Glomerular visceral epithelial cell (primary cell): ENCODE results near the gene DRD1.
"Not testable (repeated sequence)": the region's sequence is repeated elsewhere in the genome, so short reads cannot be mapped to it uniquely, and the experiment has no call there.

Source experiments
- DNase-seq: peaks from one replicate; pipeline ENCODE4 v3.0.0-alpha.2; 2016; ENCODE audit errors: extremely low spot score

DRD1 gene

DNA sequence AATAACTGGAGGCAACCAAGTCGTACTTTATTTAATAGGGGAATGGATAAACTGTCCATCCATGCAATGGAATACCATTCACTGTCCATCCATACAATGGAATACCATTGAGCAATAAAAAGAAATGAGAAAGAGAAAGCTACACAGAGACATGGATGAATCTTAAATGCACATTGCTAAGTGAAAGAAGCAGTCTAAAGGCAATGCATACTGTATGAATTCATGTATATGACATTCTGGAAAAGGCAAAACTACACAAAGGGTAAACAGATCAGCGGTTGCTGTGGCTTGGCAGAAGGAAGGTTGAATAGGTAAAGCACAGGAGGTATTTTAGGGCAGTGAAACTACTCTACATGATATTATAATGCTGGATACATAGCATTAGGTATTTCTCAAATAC, 16.2 kb downstream of the DRD1 start:
- DNase-seq = no peak

DNA sequence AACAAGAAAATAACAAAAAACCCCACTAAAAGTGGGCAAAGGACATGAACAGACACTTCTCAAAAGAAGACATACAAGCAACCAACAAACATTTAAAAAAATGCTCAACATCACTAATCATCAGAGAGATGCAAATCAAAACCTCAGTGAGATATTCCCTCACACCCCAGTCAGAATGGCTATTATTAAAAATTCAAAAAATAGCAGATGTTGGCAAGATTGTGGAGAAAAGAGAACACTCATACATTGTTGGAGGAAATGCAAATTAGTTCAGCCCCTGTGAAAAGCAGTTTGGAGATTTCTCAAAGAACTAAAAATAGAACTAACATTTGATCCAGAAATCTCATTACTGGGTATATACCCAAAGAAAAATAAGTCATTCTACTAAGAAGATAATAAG, 19.4 kb downstream of the DRD1 start:
- DNase-seq = not testable (repeated sequence)

DNA sequence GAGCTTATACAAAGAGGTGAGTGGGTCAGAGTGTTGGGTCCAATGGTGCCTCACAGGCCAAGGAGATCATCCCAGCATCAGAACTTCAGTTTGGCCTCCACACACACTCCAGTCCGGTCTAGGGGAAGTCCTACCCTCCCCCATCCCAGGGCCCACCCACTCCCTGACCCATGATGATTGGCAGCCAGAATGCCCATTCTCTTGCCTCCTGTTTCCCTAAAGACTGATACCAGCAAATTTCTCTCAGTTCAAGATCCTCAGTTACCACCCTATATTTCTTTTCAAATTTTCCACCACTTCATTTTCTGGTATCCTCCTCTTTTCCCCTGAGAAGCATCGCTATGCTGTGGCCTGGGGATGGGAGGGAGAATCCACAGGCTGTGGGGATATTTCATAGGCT, 21.9 kb downstream of the DRD1 start:
- DNase-seq = no peak

DNA sequence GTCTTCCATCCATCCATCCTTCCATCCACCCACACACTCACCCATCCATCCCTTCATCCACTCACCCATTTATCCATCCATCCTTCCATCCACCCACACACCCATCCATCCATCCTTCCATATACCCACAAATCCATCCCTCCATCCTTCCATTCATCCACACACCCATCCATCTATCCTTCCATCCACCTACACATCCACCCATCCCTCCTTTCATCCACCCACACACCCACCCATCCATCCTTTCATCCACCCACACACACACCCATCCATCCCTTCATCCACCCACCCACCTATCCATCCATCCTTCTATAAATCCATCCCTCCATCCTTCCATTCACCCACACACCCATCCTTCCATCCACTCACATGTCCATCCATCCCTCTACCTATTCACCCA, 23.6 kb downstream of the DRD1 start:
- no peak for DNase-seq

DNA sequence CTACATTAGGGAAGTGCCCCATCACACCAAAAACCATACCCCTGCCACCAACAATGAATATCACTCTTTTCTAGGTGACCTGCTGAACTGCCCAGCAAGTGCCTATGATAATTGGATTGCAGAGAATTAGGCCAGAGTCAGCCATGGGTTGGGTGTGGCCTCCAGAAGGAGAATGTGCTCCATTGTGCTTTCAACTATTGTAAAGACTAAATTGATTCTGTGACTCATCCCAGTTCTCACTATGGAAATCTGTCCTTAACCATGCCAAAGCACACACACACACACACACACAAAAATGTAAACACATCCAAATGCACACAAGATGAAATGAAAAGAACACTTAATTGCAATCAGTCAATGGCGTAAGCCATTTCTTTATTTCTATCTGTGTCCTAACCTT, 25.7 kb downstream of the DRD1 start:
- no peak for DNase-seq

DNA sequence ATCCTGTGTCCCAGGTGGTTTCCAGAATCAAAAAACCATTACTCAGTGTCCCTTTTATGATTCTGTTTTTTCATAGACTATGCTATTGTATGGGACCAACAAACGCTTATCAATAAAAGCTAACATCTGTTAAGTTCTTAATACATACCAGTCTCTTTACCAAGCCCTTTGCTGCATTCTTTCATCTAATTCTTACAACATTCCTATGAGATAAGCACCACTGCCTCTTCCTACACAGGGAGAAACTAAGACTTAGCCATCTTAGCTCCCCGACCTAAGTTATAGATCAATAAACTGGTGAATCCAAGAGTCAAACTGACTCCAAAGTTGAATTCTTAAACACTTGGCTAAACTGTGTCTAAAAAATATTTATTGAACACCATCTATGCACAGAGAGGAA, 26.6 kb downstream of the DRD1 start:
- no peak for DNase-seq

DNA sequence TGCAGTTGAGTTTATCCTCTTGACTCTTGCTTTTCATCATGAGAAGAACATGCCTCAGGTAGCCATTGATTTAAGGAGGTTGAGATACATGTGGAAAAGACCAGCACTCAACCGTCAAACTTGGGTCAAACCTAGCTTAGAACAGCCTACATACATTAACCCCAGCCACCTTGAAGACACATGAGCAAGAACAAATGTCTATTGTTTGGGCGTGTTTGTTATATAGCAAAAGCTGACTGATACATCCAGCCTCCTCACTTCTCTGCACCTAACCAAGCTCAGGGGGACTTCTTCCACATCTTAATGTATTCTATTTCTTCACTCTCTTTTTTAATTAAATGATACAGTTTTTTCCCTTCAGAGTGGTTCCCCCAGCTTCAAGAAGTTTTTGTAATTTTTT, 28.7 kb downstream of the DRD1 start:
- DNase-seq = no peak

DNA sequence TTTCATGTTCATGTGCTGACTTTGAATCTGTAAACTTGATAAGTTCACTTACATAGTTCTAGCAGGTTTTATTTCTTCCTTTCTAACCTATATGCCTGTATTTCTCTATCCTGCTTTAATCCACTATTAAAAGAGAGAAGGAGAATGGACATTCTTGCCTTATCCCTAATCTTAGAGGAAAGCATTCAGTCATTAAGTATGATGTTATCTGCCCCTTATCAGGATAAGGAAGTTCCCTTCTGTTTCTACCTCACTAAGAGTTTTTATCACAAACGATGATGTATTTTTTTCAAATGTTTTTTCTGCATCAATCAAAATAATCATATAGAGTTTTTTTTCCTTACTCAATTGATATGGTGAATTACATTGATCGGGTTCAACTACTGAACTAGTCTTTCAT, 33.1 kb downstream of the DRD1 start:
- DNase-seq = no peak

DNA sequence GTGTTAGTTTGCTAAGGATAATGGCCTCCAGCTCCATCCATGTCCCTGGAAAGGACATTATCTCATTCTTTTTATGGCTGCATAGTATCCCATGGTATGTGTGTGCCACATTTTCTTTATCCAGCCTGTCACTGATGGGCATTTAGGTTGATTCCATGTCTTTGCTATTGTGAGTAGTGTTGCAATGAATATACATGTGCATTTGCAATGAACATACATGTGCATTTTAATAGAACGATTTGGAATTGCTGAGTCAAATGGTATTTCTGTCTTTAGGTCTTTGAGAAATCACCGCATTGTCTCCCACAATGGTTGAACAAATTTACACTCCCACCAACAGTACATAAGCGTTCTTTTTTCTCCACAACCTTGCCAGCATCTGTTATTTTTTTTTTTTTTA, 37.7 kb downstream of the DRD1 start:
- no peak for DNase-seq

DNA sequence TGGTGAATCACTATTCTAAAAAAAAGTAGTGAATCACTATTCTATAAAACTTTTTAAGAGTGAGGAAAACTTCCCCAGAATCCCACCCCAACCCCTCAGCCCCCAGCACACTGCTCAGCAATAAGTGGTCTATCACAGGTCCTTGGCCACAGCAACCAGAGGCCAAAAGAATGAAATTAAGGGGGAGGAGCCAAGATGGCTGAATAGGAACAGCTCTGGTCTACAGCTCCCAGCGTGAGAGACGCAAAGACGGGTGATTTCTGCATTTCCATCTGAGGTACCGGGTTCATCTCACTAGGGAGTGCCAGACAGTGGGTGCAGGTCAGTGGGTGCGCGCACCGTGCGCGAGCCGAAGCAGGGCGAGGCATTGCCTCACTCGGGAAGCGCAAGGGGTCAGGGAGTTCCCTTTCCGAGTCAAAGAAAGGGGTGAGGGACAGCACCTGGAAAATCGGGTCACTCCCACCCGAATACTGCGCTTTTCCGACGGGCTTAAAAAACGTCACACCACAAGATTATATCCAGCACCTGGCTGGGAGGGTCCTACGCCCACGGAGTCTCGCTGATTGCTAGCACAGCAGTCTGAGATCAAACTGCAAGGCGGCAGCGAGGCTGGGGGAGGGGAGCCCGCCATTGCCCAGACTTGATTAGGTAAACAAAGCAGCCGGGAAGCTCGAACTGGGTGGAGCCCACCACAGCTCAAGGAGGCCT, 46.2 kb downstream of the DRD1 start:
- not testable (repeated sequence) for DNase-seq

DNA sequence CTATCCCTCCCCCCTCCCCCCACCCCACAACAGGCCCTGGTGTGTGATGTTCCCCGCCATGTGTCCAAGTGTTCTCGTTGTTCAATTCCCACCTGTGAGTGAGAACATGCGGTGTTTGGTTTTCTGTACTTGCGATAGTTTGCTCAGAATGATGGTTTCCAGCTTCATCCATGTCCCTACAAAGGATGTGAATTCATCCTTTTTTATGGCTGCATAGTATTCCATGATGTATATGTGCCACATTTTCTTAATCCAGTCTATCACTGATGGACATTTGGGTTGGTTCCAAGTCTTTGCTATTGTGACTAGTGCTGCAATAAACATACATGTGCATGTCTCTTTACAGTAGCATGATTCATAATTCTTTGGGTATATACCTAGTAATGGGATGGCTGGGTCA, 48.6 kb downstream of the DRD1 start:
- DNase-seq = not testable (repeated sequence)

DNA sequence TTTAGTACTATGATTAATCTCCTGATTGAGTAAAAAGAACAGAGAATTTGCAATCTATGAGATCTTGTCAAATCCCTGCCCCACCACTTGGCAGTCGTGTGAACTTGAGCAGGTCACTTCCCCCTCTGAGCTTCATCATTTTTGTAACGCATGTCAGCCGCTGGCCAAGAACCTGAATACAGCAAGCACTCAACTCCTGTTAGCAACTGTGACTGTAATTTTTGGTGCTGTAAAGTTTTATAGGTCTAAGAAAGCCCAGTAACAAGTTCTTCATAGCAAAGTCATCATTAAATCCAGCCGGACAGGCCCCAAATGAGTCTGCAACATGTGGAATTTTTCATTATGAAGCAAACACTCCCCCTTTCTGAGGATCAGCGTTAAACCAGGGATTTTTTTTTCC, 49.4 kb downstream of the DRD1 start:
- DNase-seq = no peak

DNA sequence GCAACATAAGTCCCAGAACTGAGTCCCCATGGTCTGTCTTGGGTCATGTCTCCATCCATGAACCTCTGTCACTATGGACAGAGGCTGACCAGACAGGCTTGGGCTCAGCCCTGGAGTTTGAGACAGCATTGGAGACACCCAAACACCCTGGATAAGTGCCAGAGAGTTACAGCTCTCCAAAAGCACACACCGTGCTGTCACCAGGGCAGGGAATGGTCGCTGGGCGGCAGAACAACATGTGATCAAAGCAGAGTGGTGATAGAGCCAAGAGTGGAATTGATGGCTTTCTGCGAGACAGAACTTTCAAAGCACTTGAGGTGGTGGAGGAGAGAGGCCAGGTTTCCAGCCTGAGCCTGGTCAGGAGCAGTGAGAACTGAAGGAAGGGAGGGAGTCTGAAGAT, 50.1 kb downstream of the DRD1 start:
- DNase-seq = no peak

DNA sequence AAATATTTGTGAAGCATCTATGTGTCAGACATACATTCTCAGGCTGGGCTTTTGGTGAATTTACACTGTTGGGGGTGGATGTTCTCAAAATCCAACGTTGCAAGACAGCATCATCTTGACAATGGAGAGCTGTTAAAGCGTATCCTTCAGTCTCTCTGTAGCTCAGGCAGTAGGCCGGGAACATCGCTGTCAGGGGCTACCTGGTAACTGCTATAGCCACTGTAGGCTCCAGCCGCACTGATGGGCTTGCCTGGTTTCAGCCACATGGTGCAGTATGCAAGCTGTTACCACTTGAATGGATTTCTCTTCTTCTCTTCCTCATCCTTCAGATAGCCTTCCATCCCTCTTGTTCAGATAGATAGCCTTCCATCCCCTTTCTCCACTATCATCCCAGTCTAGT, 51.7 kb downstream of the DRD1 start:
- no peak for DNase-seq

DNA sequence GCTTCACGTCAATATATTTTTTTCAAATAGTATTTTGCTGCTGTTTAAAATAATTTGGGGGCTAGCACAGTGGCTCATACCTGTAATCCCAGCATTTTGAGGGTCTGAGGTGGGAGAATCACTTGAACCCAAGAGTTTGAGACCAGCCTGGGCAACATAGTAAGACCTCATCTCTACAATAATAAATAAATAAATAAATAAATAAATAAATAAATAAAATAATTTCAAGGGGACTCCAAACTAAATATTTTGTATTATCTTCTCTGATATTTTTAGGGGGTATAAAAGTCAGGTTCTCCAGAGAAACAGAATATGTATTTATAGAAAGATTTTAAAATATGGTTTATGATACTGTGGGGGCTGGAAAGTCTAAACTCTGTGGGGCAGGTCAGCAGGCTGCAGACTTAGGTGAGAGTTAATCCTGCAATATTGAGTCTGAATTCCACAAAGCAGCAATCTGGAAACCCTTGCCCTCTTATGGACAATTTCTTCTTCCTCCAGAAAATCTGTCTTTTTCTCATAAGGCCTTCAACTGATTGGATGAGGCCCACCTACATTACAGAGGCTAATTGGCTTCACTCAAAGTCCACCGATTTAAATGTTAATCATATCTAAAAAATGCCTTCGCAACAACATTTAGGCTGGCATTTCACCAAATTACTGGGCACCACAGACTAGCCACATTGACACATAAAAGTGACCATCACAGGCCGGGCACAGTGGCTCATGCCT, 53.5 kb downstream of the DRD1 start:
- no peak for DNase-seq
